Retinal pigment epithelial cell (primary cell): ENCODE measurements around the gene SYT14.
"Not testable (repeated sequence)": the region's sequence is repeated elsewhere in the genome, so short reads cannot be mapped to it uniquely, and the experiment has no call there.

Source experiments
- DNase-seq: peaks from one replicate; pipeline ENCODE4 v3.0.0-alpha.2; 2010; ENCODE audit warnings: low read depth
- H3K4me3 ChIP-seq: 2 replicates; pipeline ENCODE4 v1.5.1; 2011; ENCODE audit warnings: mild to moderate bottlenecking, low read length, control low read depth, moderate library complexity
- TF ChIP-seq, protein P1 (sequence below): conservative IDR thresholded peaks from 2 replicates; pipeline ENCODE4 v1.5.1; 2011; ENCODE audit warnings: low read depth, low read length, control low read depth, inconsistent platforms

Gene SYT14

DNA sequence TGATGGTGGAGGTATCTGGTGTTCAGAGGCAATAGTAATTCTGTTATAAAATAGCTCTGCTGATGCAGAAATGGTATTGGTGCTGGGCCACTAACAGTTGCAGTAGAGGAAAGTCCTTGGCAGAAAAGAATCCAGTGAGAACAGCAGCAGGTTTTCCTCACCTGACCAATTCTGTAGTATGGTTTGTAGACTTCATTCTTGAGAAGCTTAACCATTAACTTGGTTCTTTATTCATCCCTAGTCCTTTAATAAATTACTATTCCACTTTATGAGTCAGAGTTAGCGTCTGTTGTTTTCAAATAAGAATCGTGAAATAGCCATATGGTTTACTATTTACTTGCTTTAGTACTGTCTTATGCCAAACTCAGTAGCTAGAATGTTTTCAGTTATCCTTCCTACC lies 166.1 kb downstream of the SYT14 start:
- TF ChIP-seq, protein P1, sequence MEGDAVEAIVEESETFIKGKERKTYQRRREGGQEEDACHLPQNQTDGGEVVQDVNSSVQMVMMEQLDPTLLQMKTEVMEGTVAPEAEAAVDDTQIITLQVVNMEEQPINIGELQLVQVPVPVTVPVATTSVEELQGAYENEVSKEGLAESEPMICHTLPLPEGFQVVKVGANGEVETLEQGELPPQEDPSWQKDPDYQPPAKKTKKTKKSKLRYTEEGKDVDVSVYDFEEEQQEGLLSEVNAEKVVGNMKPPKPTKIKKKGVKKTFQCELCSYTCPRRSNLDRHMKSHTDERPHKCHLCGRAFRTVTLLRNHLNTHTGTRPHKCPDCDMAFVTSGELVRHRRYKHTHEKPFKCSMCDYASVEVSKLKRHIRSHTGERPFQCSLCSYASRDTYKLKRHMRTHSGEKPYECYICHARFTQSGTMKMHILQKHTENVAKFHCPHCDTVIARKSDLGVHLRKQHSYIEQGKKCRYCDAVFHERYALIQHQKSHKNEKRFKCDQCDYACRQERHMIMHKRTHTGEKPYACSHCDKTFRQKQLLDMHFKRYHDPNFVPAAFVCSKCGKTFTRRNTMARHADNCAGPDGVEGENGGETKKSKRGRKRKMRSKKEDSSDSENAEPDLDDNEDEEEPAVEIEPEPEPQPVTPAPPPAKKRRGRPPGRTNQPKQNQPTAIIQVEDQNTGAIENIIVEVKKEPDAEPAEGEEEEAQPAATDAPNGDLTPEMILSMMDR, result no peak
- no peak for DNase-seq
- H3K4me3 ChIP-seq, result no peak overlapping the region

DNA sequence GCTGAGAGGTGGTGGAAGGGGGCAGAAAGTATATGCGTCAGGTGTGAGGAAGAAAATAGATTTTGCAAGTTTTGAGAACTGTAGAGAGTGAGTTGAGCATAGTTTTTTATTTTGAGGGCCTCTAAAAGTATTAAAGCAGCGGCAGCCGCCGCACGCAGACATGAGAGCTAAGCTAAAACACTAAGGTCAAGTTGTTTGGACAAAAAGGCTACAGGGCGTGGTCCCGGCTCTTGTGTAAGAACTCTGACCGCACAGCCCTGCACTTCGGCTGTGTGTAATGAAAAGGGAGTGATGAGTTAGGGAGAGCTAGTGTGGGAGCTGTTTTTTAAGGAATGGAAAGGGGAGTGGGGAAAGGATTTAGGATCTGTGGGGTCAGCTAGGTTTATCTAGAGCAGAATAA lies 174.9 kb downstream of the SYT14 start:
- H3K4me3 ChIP-seq, DNase-seq: not testable (repeated sequence)

DNA sequence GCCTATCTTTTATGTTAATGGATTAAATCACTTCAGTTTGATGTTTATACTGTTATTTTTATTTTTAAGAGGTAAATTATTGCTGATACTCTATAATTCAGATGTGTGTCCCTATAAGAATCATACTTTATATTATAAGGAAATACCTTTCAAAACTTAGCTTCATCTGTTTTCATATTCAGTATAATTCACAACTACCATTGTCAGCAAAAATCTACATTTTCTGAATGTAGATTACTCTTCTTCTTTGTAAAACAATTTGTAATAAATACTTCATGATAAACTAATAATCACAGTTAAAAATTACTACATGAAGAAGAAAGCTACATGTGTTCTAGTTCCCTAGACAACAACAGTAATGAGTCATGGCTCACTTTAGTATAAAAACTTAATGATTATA lies 179.2 kb downstream of the SYT14 start:
- TF ChIP-seq, protein P1, result no peak
- no peak for DNase-seq
- no peak overlapping the region for H3K4me3 ChIP-seq

DNA sequence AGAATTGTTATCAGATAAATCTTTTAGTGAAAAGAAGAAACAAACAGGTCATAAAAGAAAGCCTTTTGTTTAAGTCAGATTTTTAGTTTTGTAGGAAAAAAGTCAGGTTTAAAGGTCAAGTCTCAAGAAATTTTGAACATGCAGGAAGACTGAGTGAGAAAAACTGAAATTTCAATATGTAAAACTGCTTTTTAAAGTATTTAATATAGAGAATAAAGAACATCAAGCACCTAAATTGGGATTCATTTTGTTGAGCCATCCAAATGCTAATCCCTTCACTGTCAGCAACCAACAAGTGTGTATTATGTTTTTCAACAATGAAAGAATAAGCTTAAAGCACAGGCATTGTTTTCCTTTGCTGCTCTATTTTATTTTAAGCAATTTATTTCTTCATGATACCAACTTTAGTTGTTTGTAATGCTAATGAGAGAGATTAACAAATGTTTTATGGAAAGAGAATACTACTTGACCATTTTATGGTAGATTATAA lies 179.7 kb downstream of the SYT14 start:
- TF ChIP-seq, protein P1, result no peak
- DNase-seq, result no peak
- no peak overlapping the region for H3K4me3 ChIP-seq

DNA sequence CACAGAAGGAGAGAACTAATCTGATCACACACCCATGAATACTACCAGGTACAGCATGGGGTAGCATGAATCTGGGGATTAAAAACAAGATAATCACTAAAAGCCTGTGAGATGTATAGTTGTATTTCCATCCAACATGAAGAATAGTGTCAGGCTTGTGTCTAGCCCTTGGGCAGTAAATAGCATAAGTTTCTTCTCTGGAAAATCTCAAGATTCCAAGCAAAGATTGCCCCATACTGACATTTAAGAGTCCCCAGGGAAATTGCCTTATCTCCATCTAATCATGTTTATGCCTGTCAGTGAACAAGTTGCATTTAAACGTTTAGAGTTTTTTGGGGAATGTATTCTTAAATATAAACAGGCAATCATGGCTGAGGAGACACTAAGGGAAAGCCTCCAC lies 185.4 kb downstream of the SYT14 start:
- H3K4me3 ChIP-seq, result no peak overlapping the region
- no peak for DNase-seq
- TF ChIP-seq, protein P1, result no peak

DNA sequence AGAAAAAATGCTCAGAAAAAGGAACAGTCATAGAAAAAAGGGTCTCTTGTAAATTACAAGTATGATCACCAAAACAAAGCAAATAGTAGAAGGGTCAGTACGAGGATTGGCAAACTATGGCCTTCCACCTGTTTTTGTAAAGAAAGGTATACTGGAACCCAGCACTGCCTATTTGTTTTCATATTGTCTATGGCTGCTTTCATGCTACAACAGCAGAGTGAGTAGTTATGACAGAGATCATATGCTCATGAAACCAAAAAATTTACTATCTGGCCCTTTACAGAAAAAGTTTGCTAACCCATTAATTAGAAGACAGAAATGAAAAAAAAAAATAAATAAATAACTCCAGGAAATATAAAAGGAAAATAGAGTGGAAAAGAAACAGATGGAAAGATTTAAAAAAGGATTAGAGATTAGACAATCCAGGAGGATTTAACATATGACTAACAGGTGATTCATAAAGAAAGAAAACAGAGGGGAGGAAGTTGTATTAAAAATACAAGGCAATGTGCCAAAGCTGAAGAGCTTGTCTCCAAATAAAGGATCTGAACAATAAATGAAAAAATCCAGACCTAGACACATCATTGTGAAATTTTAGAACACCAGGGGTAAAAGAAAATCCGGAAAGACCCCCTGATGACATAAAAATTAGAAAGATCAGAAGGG lies 186.0 kb downstream of the SYT14 start:
- TF ChIP-seq, protein P1, result no peak
- no peak overlapping the region for H3K4me3 ChIP-seq
- DNase-seq, result peak; percentile 80

DNA sequence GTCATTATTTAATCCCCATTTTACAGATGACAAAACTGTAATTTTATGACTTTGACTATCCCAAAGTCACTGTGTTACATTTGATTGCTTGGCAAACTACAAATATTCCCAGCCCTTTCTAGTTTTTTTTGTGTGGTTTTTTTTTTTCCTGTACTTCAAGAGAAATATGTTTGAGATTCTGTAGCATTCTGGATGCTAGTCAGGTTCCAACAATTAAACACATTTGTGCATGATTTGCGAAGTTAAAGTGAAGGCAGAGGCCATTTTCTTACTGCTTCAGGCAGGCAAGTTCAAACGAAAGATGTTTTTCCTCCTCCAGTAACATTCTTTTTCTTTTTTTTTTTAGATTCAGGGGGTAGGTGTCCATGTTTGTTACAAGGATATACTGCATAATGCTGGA lies 186.7 kb downstream of the SYT14 start:
- TF ChIP-seq, protein P1, result no peak
- no peak overlapping the region for H3K4me3 ChIP-seq
- no peak for DNase-seq

DNA sequence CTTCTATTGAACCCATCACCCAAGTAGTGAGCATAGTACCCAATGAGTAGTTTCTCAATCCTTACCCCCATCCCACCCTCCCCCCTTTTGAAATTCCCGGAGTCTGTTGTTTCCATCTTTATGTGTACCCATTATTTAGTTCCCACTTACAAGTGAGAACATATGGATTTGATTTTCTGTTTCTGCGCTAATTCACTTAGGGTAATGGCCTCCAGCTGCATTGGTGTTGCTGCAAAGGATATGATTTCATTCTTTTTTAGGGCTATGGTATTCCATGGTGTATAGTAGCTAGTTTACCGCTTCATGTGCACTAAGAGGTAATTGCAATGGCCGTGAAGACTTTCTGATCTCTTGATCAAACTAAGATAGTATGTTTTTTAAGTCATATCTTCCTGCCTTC lies 187.1 kb downstream of the SYT14 start:
- no peak for DNase-seq
- TF ChIP-seq, protein P1, result no peak
- H3K4me3 ChIP-seq, result no peak overlapping the region
